ENCODE measurements around the gene BRCC3.
A peak's percentile ranks its signal among the peaks of the same experiment; 100 is the strongest.
"Not testable (repeated sequence)": the region's sequence is repeated elsewhere in the genome, so short reads cannot be mapped to it uniquely, and the experiment has no call there.

BRCC3 gene

GRCh38 chrX:155144926-155145325 lies 73.6 kb downstream of the BRCC3 start:
- DNase-seq (ENCODE audit: low spot score), result no peak

- DNase-seq (ENCODE audit: low spot score), result not testable (repeated sequence)
These were observed 76.3 kb downstream of the BRCC3 start for GRCh38 chrX:155147612-155148011.

- DNase-seq (ENCODE audit: low spot score), result not testable (repeated sequence)
These were observed 76.9 kb downstream of the BRCC3 start for GRCh38 chrX:155148166-155148565.

GRCh38 chrX:155148724-155149537 lies 77.6 kb downstream of the BRCC3 start:
- peak; percentile 1 for DNase-seq (ENCODE audit: low spot score)

- DNase-seq (ENCODE audit: low spot score), result no peak
These were observed 98.6 kb downstream of the BRCC3 start for GRCh38 chrX:155169881-155170280.
